ENCODE results near the gene NUP37. TPM values are rescaled to one million over a fixed set of nuclear protein-coding genes. Genes with fewer than 3 reads are reported as not detected.
"Not testable (repeated sequence)": the region's sequence is repeated elsewhere in the genome, so short reads cannot be mapped to it uniquely, and the experiment has no call there.

NUP37 gene, protein sequence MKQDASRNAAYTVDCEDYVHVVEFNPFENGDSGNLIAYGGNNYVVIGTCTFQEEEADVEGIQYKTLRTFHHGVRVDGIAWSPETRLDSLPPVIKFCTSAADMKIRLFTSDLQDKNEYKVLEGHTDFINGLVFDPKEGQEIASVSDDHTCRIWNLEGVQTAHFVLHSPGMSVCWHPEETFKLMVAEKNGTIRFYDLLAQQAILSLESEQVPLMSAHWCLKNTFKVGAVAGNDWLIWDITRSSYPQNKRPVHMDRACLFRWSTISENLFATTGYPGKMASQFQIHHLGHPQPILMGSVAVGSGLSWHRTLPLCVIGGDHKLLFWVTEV
- 24.4 TPM for total RNA-seq
- 10 to 100 TPM; 16.3 to 22.1 (median 18.9) TPM for polyA plus RNA-seq (ENCODE audit: insufficient read depth in 1 of 8, insufficient read length in 8 of 8, low replicate concordance in 1 of 8)
- long read RNA-seq, donor 1, partial matches to known transcripts: 0 of 2 reads
- long read RNA-seq, donor 1, other reads (novel, unspliced or antisense): 0 of 2 reads
- long read RNA-seq, donor 2, partial matches to known transcripts: 0 of 1 reads
- long read RNA-seq, donor 2, other reads (novel, unspliced or antisense): 0 of 1 reads
- long read RNA-seq, donor 3, partial matches to known transcripts: 5 of 10 reads
- long read RNA-seq, donor 3, other reads (novel, unspliced or antisense): 0 of 10 reads
- long read RNA-seq, donor 4, transcript NUP37-209 (10 exons, 2,372 nt): major isoform, 5 of 6 reads
- long read RNA-seq, donor 4, partial matches to known transcripts: 0 of 6 reads
- long read RNA-seq, donor 4, other reads (novel, unspliced or antisense): 0 of 6 reads
- long read RNA-seq, donor 5, transcript NUP37-209 (10 exons, 2,372 nt): major isoform, 13 of 38 reads
- long read RNA-seq, donor 5, partial matches to known transcripts: 22 of 38 reads
- long read RNA-seq, donor 5, other reads (novel, unspliced or antisense): 0 of 38 reads
- long read RNA-seq, donor 6, transcript NUP37-209 (10 exons, 2,372 nt): major isoform, 12 of 13 reads
- long read RNA-seq, donor 6, partial matches to known transcripts: 0 of 13 reads
- long read RNA-seq, donor 6, other reads (novel, unspliced or antisense): 0 of 13 reads
- long read RNA-seq, donor 7, transcript NUP37-209 (10 exons, 2,372 nt): major isoform, 7 of 20 reads
- long read RNA-seq, donor 7, partial matches to known transcripts: 12 of 20 reads
- long read RNA-seq, donor 7, other reads (novel, unspliced or antisense): 0 of 20 reads
- long read RNA-seq, donor 8, transcript NUP37-209 (10 exons, 2,372 nt): major isoform, 8 of 13 reads
- long read RNA-seq, donor 8, partial matches to known transcripts: 5 of 13 reads
- long read RNA-seq, donor 8, other reads (novel, unspliced or antisense): 0 of 13 reads
- long read RNA-seq, donor 9, transcript NUP37-209 (10 exons, 2,372 nt): major isoform, 8 of 9 reads
- long read RNA-seq, donor 9, partial matches to known transcripts: 0 of 9 reads
- long read RNA-seq, donor 9, other reads (novel, unspliced or antisense): 0 of 9 reads
- long read RNA-seq, donor 10, transcript NUP37-209 (10 exons, 2,372 nt): major isoform, 10 of 13 reads
- long read RNA-seq, donor 10, partial matches to known transcripts: 0 of 13 reads
- long read RNA-seq, donor 10, other reads (novel, unspliced or antisense): 0 of 13 reads
- long read RNA-seq, donor 11, transcript NUP37-209 (10 exons, 2,372 nt): major isoform, 7 of 9 reads
- long read RNA-seq, donor 11, partial matches to known transcripts: 0 of 9 reads
- long read RNA-seq, donor 11, other reads (novel, unspliced or antisense): 0 of 9 reads

- Histone ChIP-seq H3K4me3 (ENCODE audit: low read length) (peak within 1 kb of the TSS; percentile 91), H3K27me3 (ENCODE audit: control insufficient read depth, insufficient read depth, low read length) (no peaks in the 10 kb centered on the region), H3K27ac (ENCODE audit: low read length) (peak within 1 kb of the TSS; percentile 88), H3K4me1 (ENCODE audit: control insufficient read depth, insufficient read depth, low read length) (peaks cover 10% of the 10 kb centered on the region), H3K36me3 (ENCODE audit: control insufficient read depth, insufficient read depth, low read length) (no peaks in the 10 kb centered on the region), H3K9me3 (replicated peaks; ENCODE audit: control insufficient read depth, low read depth, low read length) (no peaks in the 10 kb centered on the region)
- peak; percentile 94 for DNase-seq
- WGBS (ENCODE audit: insufficient coverage): under 1% methylated on average over 45 of the region's 62 CpGs
Measured at GRCh38 chr12:102119674-102120563, at the start of gene NUP37, which contains the start of gene PARPBP. TSS of gene NUP37 (minus strand) at chr12:102120114. CDS start at chr12:102118518, 1,596 bp downstream. TSS of gene PARPBP (plus strand) at chr12:102120183. CDS start at chr12:102123889, 3,706 bp downstream.

GRCh38 chr12:102167821-102168604 lies 48.1 kb upstream of the NUP37 start:
- DNase-seq: no peak
- no peak overlapping the region for H3K4me3 ChIP-seq (ENCODE audit: low read length)
- no peak overlapping the region for H3K27ac ChIP-seq (ENCODE audit: low read length)
- H3K36me3 ChIP-seq (ENCODE audit: control insufficient read depth, insufficient read depth, low read length): no peaks in the 10 kb centered on the region
- H3K27me3 ChIP-seq (ENCODE audit: control insufficient read depth, insufficient read depth, low read length): no peaks in the 10 kb centered on the region
- H3K4me1 ChIP-seq (ENCODE audit: control insufficient read depth, insufficient read depth, low read length): no peaks in the 10 kb centered on the region
- H3K9me3 ChIP-seq (replicated peaks; ENCODE audit: control insufficient read depth, low read depth, low read length): no peaks in the 10 kb centered on the region

DNA sequence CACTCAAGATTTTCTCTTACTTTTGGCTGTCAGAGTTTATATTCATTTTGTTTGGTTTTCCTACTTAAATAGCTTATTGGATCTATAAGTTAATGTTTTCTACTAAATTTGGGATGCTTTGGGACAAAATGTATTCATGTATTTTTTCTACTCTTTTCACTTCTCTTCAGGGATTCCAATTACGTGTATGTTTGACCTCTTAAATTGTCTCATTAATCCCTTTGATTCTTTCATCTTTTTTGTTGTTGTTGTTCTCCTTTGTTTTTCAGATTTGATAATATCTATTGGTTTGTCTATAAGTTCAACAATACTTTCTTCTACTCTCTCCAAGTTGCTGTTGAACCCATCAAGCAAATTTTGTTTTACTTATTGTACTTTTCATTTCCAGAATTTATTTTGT lies 43.5 kb upstream of the NUP37 start:
- Histone ChIP-seq H3K9me3 (replicated peaks; ENCODE audit: control insufficient read depth, low read depth, low read length) (no peaks in the 10 kb centered on the region), H3K4me3 (ENCODE audit: low read length) (no peak overlapping the region), H3K27ac (ENCODE audit: low read length) (no peak overlapping the region), H3K36me3 (ENCODE audit: control insufficient read depth, insufficient read depth, low read length) (no peaks in the 10 kb centered on the region), H3K4me1 (ENCODE audit: control insufficient read depth, insufficient read depth, low read length) (no peaks in the 10 kb centered on the region), H3K27me3 (ENCODE audit: control insufficient read depth, insufficient read depth, low read length) (no peaks in the 10 kb centered on the region)
- WGBS (ENCODE audit: insufficient coverage): no CpG with 5 or more reads among the region's 1 CpG
- DNase-seq: no peak

- not testable (repeated sequence) for H3K4me3 ChIP-seq (ENCODE audit: low read length); H3K36me3 ChIP-seq (ENCODE audit: control insufficient read depth, insufficient read depth, low read length); H3K9me3 ChIP-seq (replicated peaks; ENCODE audit: control insufficient read depth, low read depth, low read length); H3K4me1 ChIP-seq (ENCODE audit: control insufficient read depth, insufficient read depth, low read length); H3K27me3 ChIP-seq (ENCODE audit: control insufficient read depth, insufficient read depth, low read length); DNase-seq; H3K27ac ChIP-seq (ENCODE audit: low read length)
- no CpG with 5 or more reads among the region's 3 CpGs for WGBS (ENCODE audit: insufficient coverage)
Measured at GRCh38 chr12:102155206-102155605, 35.3 kb upstream of the NUP37 start.

GRCh38 chr12:102147062-102147587 lies 27.2 kb upstream of the NUP37 start:
- not testable (repeated sequence) for H3K36me3 ChIP-seq (ENCODE audit: control insufficient read depth, insufficient read depth, low read length); DNase-seq; H3K9me3 ChIP-seq (replicated peaks; ENCODE audit: control insufficient read depth, low read depth, low read length); H3K4me3 ChIP-seq (ENCODE audit: low read length); H3K27me3 ChIP-seq (ENCODE audit: control insufficient read depth, insufficient read depth, low read length); H3K27ac ChIP-seq (ENCODE audit: low read length); H3K4me1 ChIP-seq (ENCODE audit: control insufficient read depth, insufficient read depth, low read length)
- WGBS (ENCODE audit: insufficient coverage): no CpG with 5 or more reads among the region's 4 CpGs

GRCh38 chr12:102144221-102144620 lies 24.3 kb upstream of the NUP37 start:
- no peak overlapping the region for H3K27ac ChIP-seq (ENCODE audit: low read length)
- H3K4me3 ChIP-seq (ENCODE audit: low read length): no peak overlapping the region
- H3K4me1 ChIP-seq (ENCODE audit: control insufficient read depth, insufficient read depth, low read length): no peaks in the 10 kb centered on the region
- no peaks in the 10 kb centered on the region for H3K27me3 ChIP-seq (ENCODE audit: control insufficient read depth, insufficient read depth, low read length)
- DNase-seq: no peak
- WGBS (ENCODE audit: insufficient coverage): no CpG with 5 or more reads among the region's 1 CpG
- H3K9me3 ChIP-seq (replicated peaks; ENCODE audit: control insufficient read depth, low read depth, low read length): no peaks in the 10 kb centered on the region
- no peaks in the 10 kb centered on the region for H3K36me3 ChIP-seq (ENCODE audit: control insufficient read depth, insufficient read depth, low read length)

- WGBS (ENCODE audit: insufficient coverage): 96% methylated on average over 9 of the region's 11 CpGs
- H3K9me3 ChIP-seq (replicated peaks; ENCODE audit: control insufficient read depth, low read depth, low read length); H3K4me3 ChIP-seq (ENCODE audit: low read length); H3K27me3 ChIP-seq (ENCODE audit: control insufficient read depth, insufficient read depth, low read length); H3K36me3 ChIP-seq (ENCODE audit: control insufficient read depth, insufficient read depth, low read length); DNase-seq; H3K4me1 ChIP-seq (ENCODE audit: control insufficient read depth, insufficient read depth, low read length); H3K27ac ChIP-seq (ENCODE audit: low read length): not testable (repeated sequence)
Measured at GRCh38 chr12:102142866-102143373, 23.0 kb upstream of the NUP37 start.

DNA sequence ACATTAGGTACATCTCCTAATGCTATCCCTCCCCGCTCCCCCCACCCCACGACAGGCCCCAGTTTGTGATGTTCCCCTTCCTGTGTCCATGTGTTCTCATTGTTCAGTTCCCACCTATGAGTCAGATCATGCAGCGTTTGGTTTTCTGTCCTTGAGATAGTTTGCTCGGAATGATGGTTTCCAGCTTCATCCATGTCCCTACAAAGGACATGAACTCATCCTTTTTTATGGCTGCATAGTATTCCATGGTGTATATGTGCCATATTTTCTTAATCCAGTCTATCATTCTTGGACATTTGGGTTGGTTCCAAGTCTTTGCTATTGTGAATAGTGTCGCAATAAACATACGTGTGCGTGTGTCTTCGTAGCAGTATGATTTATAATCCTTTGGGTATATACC lies 17.7 kb upstream of the NUP37 start:
- DNase-seq; H3K4me1 ChIP-seq (ENCODE audit: control insufficient read depth, insufficient read depth, low read length); H3K27ac ChIP-seq (ENCODE audit: low read length); H3K27me3 ChIP-seq (ENCODE audit: control insufficient read depth, insufficient read depth, low read length); H3K9me3 ChIP-seq (replicated peaks; ENCODE audit: control insufficient read depth, low read depth, low read length); H3K4me3 ChIP-seq (ENCODE audit: low read length); H3K36me3 ChIP-seq (ENCODE audit: control insufficient read depth, insufficient read depth, low read length): not testable (repeated sequence)
- 92% methylated on average over 3 of the region's 8 CpGs for WGBS (ENCODE audit: insufficient coverage)
